ENCODE measurements around the gene ALDH1B1.
A peak's percentile ranks its signal among the peaks of the same experiment; 100 is the strongest.

ALDH1B1 gene

DNA sequence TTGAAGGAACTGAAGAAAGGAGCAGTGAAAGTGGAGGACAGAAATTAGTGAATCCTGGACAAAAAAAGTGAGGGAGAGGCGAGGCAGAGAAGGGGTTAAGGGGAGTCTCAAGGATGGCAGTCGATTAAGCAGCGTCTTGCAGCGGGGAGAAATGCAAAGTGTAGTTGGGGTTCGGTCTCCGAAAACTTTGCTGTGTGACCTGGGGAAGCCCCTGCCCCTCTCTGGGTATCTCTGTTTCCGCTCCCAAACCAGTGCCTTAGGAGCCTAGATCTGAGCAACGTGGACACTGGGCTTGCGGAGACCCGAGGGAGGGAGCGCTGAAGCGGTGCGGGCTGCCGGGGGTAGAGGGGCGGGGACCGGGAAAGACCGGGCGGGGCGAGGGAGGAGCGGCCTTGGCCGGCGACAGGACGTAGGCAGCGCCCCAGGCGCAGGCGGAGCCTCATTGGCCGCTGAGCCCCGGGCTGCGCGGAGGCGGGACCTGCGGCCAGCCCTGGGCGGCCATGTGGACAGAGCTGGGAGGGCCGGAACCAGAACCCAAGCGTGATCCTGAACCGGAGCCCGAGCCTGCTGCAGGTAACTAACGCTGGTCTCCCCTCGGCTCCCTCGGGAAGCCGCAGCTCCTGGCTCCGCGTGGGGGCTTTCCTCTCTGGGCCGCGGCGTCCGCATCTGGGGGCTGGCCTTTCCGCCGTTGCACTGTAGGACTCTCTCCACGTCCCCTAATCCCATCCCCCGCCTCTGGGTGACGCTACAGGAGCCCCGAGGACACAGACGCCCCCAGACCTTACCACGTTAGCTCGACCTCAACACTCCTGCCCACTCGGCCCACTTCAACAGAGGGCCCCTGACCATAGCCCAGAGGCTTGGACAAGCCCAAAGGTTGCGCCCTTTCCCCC lies at the start of gene ALDH1B1:
TSS of gene ALDH1B1 (plus strand) at position 468 of the 893 bp plus-strand sequence. CDS start 3,047 bp downstream, outside the sequence.
- peak in 3 of 4 experiments; percentile 22 to 32 (median 30) for DNase-seq

DNA sequence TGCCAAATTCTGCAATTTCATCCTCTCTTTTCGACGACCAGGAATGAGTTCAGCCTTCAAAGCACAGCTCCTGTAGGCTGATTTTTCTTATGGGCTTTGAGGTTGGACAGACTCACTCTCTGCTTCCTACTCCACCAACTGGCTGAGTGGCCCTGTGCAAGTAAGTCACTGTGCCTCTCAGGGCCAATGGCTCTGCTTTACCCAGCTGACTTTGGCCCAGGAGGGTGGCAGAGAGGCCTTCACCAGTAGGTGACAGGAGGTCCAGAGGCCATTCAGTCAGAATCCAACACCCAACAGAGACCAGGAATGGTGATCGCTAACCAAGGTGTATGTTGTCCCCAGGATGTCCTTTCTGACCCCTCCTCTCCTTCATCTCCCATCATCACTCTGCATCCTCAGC lies 49.5 kb upstream of the ALDH1B1 start:
- no peak for DNase-seq

DNA sequence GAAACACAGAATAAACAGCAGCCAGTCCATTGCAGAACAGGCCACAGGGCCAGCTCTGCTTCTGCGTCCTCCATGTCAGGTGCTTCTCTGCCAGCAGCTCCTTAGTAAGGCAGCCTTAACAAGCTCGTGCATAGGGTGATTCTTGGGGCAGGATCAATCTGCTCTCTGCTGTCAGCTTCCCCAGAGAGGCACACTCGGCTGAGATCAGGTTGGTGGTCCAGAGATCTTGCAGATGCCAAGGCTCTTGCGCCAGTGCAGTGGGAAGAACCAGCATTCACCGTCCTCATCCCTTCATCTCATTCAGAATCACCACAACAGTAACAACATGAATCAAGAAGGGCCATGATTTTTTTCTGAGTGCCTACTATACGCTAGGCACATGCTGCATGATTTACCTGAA lies 49.0 kb upstream of the ALDH1B1 start:
- no peak for DNase-seq

DNA sequence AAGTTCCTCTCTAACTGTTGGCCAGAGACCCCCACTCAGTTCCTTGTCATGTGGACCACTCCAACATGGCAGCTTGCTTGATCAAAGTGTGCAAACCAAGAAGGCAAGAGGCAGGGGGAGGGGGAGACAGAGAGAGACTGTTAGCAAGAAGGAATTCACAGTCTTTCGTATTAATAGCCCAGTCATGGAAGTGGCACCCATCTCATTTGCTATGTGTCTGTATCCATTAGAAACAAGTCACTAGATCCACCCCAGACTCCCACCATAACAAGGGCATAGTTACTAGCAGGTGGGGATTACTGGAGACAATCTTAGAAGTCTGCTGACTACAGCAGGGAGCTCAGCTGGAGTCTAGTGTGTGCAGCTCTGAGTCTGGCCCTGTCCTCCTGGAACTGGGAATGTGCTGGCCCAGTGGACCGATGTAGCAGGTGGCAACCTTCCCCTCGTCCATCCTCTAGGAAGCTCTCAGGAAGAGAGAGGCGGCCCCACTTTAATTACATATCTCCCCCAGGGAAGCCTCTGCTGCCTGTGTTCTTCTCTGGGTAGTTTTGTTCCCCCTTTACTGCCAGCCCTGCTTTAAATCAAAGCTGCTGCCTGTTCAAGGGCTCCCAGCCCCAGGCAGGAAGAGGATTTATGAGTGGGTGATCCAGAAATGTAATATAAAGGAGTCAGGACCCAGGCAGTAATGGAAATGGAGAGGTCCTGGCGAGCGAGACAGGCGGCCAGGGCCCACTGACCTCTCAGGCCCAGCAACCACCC lies 47.8 kb upstream of the ALDH1B1 start:
- DNase-seq = no peak

DNA sequence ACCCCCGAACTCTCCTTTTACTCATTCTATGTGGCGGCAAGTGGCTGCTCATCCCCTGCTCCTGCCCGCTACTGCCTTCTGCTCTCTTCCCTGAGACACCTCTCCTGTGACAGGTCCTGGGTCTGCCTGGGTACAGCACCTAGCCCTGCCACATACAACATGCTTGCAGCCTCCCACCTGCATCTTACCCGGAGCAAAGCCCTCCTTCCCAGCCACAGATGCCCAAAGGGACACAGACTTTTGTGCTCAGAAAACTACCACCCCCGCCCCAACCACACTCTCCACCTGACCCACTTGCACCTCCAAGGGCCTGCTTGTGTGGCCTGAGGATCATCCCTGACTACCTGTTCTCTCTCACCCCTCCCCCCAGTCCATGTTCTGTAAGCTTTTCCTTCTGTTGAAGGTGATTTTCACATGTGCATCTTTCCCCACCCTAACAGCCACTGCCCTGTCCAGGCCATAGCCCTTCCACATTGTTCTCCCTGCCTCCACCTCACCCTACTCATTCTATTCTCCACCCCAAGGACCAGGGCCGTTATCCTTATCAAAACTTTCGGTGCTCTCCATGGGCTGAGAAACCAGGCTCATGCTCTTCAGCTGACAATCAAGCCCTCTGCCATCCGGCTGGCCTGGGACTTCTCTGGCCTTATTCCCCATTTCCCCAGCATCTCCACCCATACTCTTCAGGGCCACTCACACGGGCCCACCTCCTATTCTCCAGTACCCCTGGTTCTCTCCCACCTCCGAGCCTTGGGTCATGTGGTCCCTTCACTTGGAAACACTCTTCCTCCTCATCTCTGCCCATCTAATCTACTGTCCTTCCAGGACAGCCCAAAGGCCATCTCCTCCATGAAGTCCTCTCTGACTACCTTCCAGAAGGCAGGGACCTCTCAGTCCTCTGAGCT lies 46.4 kb upstream of the ALDH1B1 start:
- DNase-seq = no peak

DNA sequence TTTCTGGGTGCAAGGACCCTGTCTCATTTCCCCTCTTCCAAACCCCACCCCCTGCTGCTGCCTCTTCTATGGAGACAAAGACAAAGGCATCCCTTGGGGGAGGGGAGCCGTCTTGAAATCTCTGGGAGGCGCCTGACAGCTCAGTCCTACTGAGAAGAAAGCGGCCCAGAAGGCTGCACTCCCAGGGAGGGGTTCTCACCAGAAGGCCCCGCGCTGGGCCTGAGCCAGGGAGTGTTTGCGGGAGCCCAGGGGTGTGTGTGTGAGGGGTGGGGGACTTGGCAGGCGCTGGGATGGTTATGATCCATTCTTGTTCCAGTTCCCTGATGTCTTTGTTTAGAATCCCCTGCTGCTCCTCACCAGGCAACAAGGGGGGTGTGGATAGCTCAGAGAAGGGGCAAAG lies 45.7 kb upstream of the ALDH1B1 start:
- no peak for DNase-seq

DNA sequence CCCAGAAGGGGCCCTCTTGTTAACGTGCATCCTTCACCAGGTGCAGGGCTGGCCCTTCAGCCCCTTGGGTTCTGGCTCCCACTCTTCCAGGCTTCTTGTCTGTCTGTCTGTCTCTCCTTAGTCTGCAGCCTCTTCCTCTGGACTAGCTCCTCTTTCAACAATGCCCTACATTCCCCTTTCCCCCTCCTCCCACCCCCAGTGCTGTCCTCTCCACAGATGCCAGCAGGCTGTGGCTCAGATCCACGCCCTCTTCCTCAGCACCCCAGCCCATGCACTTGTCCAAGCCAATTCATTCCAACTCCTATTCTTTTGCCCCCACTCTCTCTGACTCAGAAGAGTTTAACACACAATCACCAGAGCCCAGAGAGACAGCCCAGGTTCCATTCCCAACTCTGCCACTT lies 45.2 kb upstream of the ALDH1B1 start:
- DNase-seq = no peak

DNA sequence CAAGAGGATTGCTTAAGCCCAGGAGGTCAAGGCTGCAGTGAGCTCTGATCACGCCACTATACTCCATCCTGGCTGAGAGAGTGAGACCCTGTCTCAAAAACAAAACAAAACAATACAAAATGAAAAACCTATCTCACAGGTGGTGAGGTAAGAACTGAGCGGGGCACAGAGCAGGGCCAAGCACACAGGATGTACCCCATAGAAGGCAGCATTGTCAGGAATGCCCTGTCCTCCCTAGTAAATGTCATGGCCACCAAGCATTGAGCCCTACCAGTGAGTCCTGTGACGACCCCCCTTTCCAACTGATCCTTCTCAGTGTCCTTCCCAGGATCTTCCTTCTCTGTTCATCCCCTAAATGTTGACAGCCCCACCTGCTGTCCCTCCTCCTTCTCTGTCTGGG lies 44.6 kb upstream of the ALDH1B1 start:
- no peak for DNase-seq

DNA sequence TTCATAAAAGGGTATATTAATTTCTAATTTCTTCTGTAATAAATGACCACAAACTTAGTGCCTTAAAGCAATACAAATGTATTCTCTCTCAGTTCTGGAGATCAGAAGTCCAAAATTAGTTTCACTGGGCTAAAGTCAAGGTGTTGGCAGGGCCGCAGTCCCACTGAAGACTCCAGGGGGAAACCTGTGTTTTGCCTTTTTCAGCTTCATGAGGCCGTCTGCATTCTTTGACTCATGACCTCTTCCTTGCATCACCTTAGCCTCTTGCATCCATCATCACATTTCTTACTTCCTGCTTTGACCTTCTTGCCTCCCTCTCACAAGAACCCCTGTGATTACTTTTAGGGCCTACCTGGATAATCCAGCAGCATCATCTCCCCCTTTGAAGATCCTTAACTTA lies 42.0 kb upstream of the ALDH1B1 start:
- DNase-seq = no peak

DNA sequence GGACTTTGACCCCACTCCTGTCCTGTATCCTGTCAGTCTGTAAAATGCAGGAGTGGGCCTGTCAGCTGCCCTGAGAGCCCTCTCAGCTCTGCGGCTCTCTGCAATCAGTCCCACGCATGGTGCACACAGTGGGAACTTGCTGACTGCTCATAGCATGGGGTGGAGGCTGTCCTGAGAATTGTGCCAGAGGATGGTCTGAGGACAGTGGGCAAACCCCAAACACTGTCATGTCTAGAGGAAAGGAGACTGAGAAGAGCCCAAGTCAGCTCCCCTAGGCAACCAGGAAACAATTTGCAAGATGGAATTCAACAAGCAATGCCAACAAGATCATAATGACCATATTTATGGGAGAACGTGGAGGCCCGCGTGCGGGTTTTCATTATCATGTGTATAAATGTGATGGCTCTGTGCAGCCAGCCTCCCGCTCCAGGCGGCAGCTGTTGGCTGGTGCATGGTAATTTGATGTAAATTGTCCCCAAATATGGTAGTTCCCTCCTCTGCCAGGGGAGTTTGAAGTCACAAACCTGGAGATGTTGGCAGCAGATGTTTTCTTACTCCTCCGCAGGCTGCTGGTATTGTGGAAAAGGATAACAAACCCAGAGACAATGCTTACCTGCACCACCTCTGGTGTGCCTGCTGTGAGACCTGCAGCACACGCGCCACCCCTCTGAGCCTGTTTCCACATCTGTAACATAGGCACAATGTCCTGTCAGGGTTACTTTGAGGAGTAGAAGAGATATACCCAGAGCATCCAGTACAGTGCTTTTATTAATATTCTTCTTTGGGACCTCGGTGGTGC lies 39.8 kb upstream of the ALDH1B1 start:
- DNase-seq = no peak

DNA sequence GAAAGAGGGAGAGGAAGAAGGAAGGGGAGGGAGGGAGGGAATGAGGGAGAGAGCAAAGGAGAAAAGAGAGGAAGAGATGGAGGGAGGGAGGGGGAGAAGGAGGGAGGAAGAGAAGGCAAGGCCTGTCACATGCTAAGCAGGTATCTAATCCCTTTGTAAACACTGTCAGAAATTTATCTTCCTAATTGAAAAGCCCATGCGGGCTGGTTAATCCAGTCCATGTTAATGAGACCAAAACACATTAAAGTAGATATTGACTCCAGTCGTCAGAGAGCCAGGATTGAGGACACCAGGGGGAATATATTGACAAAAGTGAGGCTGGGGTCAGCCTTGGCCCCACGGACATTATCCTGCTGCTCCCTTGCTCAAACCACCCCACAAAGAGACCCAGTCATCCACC lies 37.4 kb upstream of the ALDH1B1 start:
- no peak for DNase-seq

DNA sequence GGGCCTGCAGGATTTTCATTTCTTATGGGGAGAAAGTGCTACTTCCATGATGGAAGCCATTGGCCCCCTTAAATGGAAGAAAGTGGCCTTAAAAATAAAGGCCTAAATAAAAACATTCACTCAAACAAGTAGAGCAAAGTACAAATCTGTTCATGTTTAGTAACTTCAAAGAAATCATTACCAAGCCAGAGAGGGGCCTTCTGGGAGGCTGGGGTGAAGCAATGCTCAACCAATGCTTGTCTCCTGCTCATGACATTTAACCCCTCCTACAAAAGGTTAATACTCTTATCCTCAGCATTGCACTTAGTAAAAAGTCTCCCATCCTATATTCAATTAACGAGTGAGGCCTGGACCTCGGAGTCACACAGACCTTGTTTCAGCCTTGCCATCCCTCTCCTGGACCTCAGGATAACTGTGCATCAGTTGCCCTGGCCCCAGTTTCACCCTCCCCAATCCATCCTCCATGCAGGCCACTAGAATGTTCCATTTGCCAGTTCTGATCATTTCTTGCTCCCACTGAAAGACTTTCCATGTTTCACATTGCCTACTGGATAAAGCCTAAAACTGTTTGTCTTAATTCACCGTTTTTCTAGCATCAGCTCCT lies 36.9 kb upstream of the ALDH1B1 start:
- no peak for DNase-seq

DNA sequence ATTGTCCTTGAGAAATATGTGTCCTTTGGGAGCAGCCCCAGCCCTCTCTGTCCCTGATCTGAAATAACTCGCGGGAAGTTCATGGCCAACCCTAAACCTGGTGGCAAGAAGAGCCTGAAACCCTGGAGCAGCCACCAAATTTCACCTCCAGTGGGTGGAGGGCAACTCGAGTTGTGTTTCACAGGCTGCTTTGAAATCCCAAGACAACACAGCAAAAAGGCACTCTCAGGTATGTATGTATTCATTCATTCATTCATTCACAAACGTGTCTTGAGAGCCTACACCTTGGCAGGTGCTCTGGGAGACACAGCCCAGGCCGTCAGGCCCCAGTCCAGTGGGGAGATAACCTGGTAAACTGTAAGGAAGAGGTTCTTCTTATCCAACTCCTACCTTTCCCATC lies 35.7 kb upstream of the ALDH1B1 start:
- no peak for DNase-seq

DNA sequence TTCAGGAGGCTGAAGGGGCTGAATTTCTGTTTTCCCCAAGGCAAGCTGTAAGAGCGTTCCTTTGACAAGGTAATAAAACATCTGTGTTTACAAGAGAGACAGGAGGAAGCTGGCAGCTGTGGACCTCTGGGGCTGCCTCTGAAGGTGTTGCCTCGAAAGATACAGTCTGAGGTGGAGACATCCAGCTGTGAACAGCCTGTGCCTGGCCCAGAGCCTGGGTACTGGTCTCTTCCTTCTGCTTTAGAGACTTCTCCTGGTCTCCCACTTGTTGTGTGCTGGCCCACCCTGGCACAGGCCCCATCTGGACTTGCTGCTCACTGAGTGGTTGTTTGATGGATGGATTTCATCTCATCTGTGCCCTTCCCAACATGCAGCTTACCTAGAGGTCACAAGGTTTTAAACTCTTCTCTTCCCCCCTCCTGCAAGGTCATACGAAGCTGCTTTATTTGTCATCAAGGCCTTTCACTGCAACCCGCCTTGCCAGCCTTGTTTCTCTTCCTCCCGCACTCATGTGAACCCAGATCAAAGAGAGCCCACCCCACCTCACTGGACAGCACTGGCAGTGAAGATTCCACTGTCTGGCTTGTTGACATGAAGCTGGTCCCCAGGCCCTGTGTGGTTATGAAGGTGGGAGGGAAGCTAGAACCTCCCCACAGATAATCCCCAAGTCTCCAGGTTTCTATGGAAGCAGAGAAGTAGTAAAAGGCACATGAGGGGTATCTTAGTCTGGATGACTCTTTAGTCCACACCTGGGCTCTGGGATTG lies 35.0 kb upstream of the ALDH1B1 start:
- no peak for DNase-seq

DNA sequence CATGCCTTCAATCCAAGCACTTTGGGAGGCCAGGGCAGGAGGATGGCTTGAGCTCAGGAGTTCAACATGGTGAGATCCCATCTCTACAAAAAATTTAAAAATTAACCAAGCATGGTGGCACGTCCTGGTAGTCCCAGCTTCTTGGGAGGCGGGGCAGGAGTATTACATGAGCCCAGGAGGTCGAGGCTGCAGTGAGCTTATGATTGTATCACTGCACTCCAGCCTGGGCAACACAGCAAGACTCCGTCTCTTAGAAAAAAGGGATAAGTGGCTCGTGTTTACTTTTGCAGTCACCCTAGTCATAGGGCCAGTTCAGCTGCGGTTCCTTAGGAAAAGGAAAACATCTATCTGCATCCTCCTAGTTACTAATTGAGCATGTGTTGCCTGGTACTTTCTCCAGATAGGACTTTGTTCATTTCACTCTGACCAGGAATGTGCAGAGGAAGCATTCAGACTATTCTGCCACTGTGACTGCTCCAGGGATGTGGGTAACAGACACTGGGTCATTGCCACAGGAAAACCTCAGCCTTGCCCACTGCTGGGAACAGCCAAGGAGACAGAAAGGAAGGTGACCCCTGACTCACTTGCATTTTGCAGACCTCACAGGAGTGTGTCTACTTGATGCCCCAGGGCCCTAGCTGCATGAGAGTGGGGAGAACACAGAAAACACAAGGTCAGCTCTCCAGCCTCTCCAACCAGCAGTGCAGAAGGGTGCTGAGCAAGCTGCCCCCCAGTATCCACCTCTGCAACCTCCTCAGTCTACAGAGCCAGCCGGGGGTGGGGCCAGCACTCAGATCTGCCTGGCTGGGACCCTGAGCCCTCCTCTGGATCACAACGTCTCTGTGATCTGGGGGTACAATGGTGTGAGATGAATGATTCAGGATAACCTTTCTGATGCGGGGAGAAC lies 33.9 kb upstream of the ALDH1B1 start:
- DNase-seq = no peak

DNA sequence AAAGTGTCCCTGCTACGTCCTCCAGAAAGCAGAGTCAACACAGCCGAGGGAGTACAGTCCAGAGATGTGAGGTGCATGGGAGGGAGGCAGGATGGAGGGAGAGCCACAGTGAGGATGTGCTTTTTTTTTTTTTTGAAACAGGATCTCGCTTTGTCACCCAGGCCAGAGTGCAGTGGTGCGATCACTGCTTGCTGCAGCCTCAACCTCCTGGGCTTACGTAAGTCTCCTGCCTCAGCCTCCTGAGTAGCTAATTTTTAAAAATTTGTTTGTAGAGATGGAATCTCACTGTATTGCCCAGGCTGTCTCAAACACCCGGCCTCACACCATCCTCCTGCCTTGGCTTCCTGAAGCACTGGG lies 33.2 kb upstream of the ALDH1B1 start:
- DNase-seq = no peak

DNA sequence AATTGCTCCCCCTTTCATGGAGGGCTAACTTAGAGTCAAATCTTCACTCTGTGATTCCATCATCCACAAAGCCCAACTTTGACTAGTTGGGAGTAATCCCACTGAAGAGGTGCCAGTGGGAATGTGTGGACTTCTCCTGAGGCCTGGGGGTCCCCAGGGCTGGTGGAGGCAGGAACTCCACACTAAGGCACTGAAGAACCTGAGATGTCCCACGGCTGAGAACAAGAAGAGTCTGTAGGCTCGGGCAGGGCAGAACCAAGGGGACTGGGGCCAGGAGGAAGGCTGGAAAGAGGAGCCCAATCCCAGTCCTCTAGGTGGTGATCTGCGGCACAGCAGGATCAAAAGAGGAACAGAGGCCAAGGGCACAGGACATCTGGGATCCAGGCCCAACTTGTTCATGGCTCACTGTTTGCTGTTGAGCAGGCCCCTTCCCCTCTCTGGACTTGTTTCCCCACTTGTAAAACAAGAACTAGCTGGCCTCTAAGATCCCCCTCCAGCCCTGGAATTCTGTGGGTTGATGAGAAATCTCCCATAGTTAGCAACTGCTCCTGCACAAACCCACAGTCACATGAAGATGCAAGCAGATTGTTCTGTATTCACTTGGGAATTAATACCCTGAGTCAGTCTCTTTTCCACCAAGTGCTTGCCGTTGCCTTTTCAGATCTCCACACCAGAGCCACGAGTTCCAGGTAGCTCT lies 32.7 kb upstream of the ALDH1B1 start:
- no peak for DNase-seq

DNA sequence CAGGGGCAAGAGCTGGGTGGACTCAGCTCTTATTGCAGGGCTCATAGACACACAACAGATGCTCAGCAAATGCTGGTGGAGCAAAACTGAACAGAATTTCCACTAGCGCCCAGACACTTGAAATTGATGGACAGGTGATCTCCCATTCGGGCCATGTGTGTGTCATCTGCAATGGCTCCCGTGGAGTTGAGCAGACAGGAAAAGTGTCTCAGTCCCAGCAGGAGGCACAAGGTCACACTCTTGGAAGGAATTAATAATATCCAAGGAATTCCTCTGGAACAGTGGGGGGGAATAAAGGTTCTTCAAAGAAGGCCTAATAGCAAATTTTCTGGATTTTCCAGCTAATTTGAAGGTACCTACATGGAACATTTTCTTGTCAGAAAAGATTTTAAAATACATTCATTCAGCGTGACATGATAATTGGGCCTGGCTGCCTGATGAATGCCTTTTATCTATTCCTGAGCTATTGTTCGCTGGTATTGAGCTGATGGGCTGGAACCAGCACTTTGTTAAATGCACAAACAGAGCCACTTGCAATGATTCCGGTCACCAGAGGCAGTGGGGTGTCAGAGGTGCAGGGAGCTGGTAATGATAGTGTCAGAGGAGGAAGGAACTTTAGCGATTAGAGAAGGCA lies 31.5 kb upstream of the ALDH1B1 start:
- no peak for DNase-seq

DNA sequence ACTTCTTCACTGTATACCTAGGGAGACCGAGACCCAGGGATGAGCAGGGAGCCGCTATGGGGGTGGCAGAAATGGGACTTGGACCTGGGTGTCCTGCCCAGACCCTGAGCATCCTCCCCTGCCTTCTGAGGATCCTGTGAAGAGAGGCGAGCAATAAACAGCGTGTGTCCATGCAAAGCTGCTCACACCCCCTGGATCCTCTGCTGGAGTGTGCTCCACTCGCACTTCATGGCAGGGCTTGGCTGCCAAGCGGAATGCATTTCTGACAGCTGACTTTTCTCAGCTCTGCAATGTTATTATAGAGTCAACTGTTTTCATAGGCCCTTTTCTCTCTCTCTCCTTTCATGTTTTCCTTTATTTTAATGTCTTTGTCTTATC lies 31.0 kb upstream of the ALDH1B1 start:
- no peak for DNase-seq
